ENCODE results near the gene SERTAD2. TPM values are rescaled to one million over a fixed set of nuclear protein-coding genes. Genes with fewer than 3 reads are reported as not detected.

SERTAD2 gene
- total and polyA plus RNA-seq, 2 of the 4 experiments (the other 2 are of a cell fraction): 5.0 to 11.0 TPM

GRCh38 chr2:64581777-64582539, 71.8 kb downstream of the SERTAD2 start:
- Histone ChIP-seq H3K27me3 (ENCODE audit: control insufficient read depth, insufficient read depth, low read length) (no peaks in the 10 kb centered on the region), H3K4me1 (ENCODE audit: control insufficient read depth, insufficient read depth, low read length) (no peaks in the 10 kb centered on the region), H2AK9ac (replicated peaks; ENCODE audit: low read depth, low read length, poor library complexity) (no peak overlapping the region), H4K5ac (ENCODE audit: low read depth, low read length) (no peak overlapping the region), H3K18ac (ENCODE audit: low read depth, low read length) (no peak overlapping the region), H2BK120ac (ENCODE audit: low read depth, low read length) (no peak overlapping the region), H3K4ac (ENCODE audit: low read depth, low read length) (no peak overlapping the region), H3K9me1 (ENCODE audit: insufficient read depth, low read length) (no peaks in the 10 kb centered on the region), H3K14ac (replicated peaks; ENCODE audit: low read depth, low read length) (no peak overlapping the region), H2AK5ac (ENCODE audit: low read depth, low read length) (no peak overlapping the region), H2BK5ac (ENCODE audit: low read depth, low read length, poor library complexity, severe bottlenecking) (no peak overlapping the region), H4K91ac (ENCODE audit: insufficient read depth, low read depth, low read length) (no peak overlapping the region), H2BK15ac (ENCODE audit: low read depth, low read length) (no peak overlapping the region), H2AFZ (replicated peaks; ENCODE audit: low read length, poor library complexity) (no peak overlapping the region), H4K20me1 (ENCODE audit: insufficient read depth, low read length) (no peaks in the 10 kb centered on the region), H4K8ac (ENCODE audit: low read depth in 2 of 2, low read length in 2 of 2) (no peak overlapping the region), H3K27ac (ENCODE audit: insufficient read depth, low read length) (no peak overlapping the region), H3K56ac (ENCODE audit: extremely low read depth, insufficient read depth, low read length) (no peak overlapping the region), H3K9me3 (ENCODE audit: control insufficient read depth, insufficient read depth, low read length) (no peaks in the 10 kb centered on the region), H3K36me3 (ENCODE audit: control insufficient read depth, insufficient read depth, low read length) (peaks cover 4% of the 10 kb centered on the region), H3K9ac (ENCODE audit: low read depth, low read length) (no peak overlapping the region), H3K4me2 (ENCODE audit: low read depth, low read length) (no peak overlapping the region), H3K23ac (ENCODE audit: low read depth, low read length) (no peak overlapping the region), H2BK20ac (ENCODE audit: low read depth, low read length) (no peak overlapping the region), H3K79me1 (ENCODE audit: low read depth in 1 of 2, low read length in 2 of 2) (no peaks in the 10 kb centered on the region; a peak in 1 of 4 replicates), H3K4me3 (ENCODE audit: insufficient read depth, low read depth, low read length) (no peak overlapping the region)
- ChIA-PET POLR2A (ENCODE audit: unreplicated experiment) (no interaction called here), CTCF (interaction anchor here (1.0 kb wide), 1 partner anchor 9 kb away, joined by 3 read pairs; no protein-coding TSS in a partner anchor)
- WGBS, 2 experiments (ENCODE audit: extremely low coverage in 2 of 2, insufficient read length in 1 of 2): no CpG with 5 or more reads among the region's 1 CpG
- BruUV-seq (replicated peaks): no TSS peak
- intact Hi-C loops (cut with micrococcal nuclease) (no loop called here), dilution Hi-C loops (cut with HindIII; ENCODE audit: low sequenced_read_pairs, unreplicated experiment) (no loop called here), in situ Hi-C loops (cut with MboI; ENCODE audit: low sequenced_read_pairs) (no loop called here)
- ATAC-seq (ENCODE audit: low read depth) (no peak), DNase-seq (no peak)
- TF ChIP-seq MAFK (IDR thresholded peaks at IDR 0.05; ENCODE audit: low read depth, low read length) (no peak), RFX5 (IDR thresholded peaks at IDR 0.05; ENCODE audit: low read depth, low read length) (no peak), RCOR1 (IDR thresholded peaks at IDR 0.05; ENCODE audit: insufficient replicate concordance, low read length) (no peak), RAD21 (IDR thresholded peaks at IDR 0.05; ENCODE audit: low read length) (no peak), POLR2A (IDR thresholded peaks at IDR 0.05; ENCODE audit: low read depth, low read length) (no peak), FOS (IDR thresholded peaks at IDR 0.05; ENCODE audit: low read depth, low read length) (no peak)

Other genes with a start within 250 kb of the SERTAD2 start
- gene LGALSL, start 199.8 kb downstream of the SERTAD2 start, total RNA-seq (2012; rRNA removed): 1.7 and 2.9 TPM in 2 replicates
- 0.86 and 1.1 TPM in 2 replicates for gene LGALSL, start 199.8 kb downstream of the SERTAD2 start, polyA plus RNA-seq (2012; rRNA removed)
- gene AFTPH, start 129.6 kb downstream of the SERTAD2 start, total RNA-seq (2012; rRNA removed): 19.9 and 21.9 TPM in 2 replicates
- gene AFTPH, start 129.6 kb downstream of the SERTAD2 start, polyA plus RNA-seq (2012; rRNA removed): 8.2 and 9.4 TPM in 2 replicates